Measurements from ENCODE around the gene OR14A2.

DNA sequence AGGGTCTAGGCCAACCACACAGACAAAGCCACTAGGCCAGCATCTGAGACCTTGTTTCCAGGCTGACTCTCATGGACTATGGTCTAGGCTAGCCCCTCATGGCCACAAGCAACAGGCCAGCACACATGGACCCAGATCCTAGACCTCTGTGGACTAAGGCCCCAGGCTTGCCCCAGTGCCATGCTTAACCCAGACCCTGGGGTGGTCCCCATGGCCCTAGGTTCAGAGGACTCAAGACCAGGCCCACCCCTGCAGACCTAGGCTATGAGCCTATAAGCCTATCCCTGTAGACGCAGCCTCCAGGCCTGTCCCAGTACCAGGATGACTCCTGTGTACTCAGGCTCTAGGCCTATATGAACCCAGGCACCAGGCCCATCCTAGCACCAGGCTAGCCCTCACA lies 1.9 kb upstream of the OR14A2 start:
- TF ChIP-seq, protein P1, sequence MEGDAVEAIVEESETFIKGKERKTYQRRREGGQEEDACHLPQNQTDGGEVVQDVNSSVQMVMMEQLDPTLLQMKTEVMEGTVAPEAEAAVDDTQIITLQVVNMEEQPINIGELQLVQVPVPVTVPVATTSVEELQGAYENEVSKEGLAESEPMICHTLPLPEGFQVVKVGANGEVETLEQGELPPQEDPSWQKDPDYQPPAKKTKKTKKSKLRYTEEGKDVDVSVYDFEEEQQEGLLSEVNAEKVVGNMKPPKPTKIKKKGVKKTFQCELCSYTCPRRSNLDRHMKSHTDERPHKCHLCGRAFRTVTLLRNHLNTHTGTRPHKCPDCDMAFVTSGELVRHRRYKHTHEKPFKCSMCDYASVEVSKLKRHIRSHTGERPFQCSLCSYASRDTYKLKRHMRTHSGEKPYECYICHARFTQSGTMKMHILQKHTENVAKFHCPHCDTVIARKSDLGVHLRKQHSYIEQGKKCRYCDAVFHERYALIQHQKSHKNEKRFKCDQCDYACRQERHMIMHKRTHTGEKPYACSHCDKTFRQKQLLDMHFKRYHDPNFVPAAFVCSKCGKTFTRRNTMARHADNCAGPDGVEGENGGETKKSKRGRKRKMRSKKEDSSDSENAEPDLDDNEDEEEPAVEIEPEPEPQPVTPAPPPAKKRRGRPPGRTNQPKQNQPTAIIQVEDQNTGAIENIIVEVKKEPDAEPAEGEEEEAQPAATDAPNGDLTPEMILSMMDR (IDR thresholded peaks at IDR 0.05), result no peak
- no peak for TF ChIP-seq POLR2A (IDR thresholded peaks at IDR 0.05)
- TF ChIP-seq POLR2AphosphoS5 (IDR thresholded peaks at IDR 0.05), result no peak

Data from transverse colon (tissue), 4 donors.